Mucosa of rectum (tissue), 2 donors: ENCODE measurements around the gene DAZL.

ENCODE experiments used
- H3K27ac ChIP-seq, 2 donors: one replicate each; pipeline ENCODE4 v1.7.0; 2013; ENCODE audit warnings: inconsistent platforms in 2 of 2, low read depth in 2 of 2, low read length in 2 of 2
- H3K27me3 ChIP-seq, 2 donors: one replicate each; pipeline ENCODE4 v1.7.0; 2013; ENCODE audit warnings: low read length in 2 of 2; ENCODE audit not compliant: control insufficient read depth in 2 of 2, insufficient read depth in 2 of 2
- H3K36me3 ChIP-seq, 2 donors: one replicate each; pipeline ENCODE4 v1.7.0; 2013; ENCODE audit warnings: low read length in 2 of 2; ENCODE audit not compliant: control insufficient read depth in 2 of 2, insufficient read depth in 2 of 2
- H3K4me1 ChIP-seq, 2 donors: one replicate each; pipeline ENCODE4 v1.7.0; 2013; ENCODE audit warnings: low read length in 2 of 2, mild to moderate bottlenecking in 1 of 2; ENCODE audit not compliant: control insufficient read depth in 2 of 2, insufficient read depth in 2 of 2
- H3K4me3 ChIP-seq, 2 donors: one replicate each; pipeline ENCODE4 v1.7.0; 2013; ENCODE audit warnings: low read length in 2 of 2
- H3K9ac ChIP-seq, 2 donors: one replicate each; pipeline ENCODE4 v1.7.0; 2013; ENCODE audit warnings: low read length in 2 of 2, low read depth in 1 of 2, mild to moderate bottlenecking in 1 of 2
- H3K9me3 ChIP-seq, 2 donors: one replicate each; pipeline ENCODE4 v1.7.0; 2013; ENCODE audit warnings: low read length in 2 of 2; ENCODE audit not compliant: control insufficient read depth in 2 of 2
- donor health status: healthy.
- donor health status: Normal muscosa, but diverticular disease.

Gene DAZL

DNA sequence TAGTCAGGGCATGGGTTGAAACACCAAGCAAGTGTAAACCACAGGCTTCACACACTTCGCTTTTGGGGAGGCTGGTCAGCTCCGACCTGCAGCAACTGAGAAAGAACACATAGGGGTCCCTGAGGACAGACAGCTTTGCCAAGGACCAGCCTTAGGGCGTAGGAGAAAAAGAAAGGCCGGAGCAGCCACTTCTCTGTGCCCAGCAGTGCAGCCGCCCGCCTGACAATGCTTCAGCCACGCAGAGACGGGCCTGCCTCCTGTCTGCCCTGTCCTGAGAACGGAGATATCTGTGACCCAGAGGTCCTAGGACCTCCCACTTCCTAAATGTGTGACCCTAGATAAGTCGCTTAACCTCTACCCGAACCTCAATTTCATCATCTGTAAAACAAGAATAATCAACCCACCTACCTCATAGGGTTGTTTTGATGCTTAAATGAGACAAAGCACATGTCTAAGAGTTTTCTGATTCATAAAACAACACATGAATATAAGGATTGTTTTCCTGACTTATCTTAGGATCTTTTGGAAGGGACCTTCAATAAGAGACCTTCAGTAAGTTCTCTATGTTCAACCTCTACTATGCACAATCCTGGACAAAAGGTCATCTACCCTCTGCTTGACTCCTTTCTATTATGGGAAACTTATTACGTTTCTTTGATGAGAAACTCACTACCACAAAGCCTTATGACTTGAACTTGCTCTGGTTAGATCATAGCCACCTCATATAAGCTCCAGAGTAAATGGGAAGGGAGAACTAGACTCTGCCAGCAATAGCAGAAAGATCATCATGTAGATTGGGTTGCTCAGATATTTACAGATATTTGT, 58.8 kb downstream of the DAZL start:
- Histone ChIP-seq H3K27me3 (no peaks in the 10 kb centered on the region), H3K27ac (no peak overlapping the region), H3K9me3 (no peaks in the 10 kb centered on the region), H3K36me3 (no peaks in the 10 kb centered on the region), H3K4me3 (no peak overlapping the region), H3K9ac (no peak overlapping the region), H3K4me1 (no peaks in the 10 kb centered on the region)

DNA sequence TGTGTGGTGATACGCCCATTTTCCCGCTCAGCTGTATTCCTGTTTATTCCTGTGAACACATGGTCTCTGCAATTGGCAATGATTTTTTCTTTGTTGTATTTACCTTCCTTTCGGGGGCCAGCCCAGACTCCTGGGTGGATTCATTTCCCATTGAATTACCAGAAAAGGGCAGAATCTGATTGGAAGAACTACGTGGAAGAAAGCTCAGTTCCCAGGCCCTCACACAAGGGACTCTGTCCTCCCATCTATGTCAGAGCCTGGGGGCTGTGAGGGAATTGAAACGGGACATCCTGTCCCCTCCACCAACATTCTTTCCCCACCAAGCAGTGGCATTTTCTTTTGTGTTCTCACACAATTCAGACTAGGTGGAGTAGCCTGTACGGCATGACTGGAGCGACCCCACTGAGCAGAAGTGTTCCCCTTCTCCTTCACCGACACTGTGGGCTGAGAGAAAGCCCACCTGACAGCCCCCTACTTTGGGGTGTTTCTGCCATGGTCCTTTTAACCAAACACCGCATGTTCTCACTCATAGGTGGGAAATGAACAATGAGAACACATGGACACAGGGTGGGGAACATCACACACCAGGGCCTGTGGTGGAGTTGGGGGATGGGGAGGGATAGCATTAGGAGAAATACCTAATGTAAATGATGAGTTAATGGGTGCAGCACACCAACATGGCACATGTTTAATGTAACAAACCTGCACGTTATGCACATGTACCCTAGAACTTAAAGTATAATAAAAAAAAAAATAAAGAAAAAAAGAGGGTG, 59.6 kb downstream of the DAZL start:
- no peak overlapping the region for H3K9ac ChIP-seq
- H3K27me3 ChIP-seq = no peaks in the 10 kb centered on the region
- no peaks in the 10 kb centered on the region for H3K36me3 ChIP-seq
- no peak overlapping the region for H3K4me3 ChIP-seq
- H3K9me3 ChIP-seq = no peaks in the 10 kb centered on the region
- no peak overlapping the region for H3K27ac ChIP-seq
- H3K4me1 ChIP-seq = no peaks in the 10 kb centered on the region

DNA sequence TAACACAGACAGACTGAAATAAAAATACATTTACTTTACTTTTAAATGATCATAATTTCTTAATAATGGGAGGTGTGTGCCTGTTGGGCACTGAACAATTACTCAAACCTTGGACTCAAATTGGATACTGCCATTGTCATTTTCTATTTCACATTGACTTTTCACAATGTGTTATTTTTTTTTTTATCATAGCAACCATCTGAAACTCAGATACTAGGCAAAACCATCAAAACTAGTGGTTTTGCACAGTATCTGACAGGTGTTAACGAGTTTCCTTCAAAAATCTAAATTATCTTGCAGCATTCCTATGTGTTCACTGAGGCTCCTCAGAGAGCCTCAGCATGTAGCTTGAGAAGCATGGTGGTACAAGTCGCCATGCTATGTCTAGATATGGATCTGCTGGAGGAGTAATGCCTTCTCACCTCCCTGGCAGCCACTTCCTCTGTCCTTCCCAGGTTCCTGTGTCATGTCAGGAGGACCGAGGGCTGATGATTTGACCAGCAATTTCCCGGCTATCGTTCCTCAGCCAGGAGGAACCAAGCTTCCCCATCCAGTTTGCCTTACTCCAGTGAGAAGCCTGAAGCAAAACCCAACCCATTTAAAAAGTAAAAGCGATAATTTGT, 61.9 kb downstream of the DAZL start:
- no peaks in the 10 kb centered on the region for H3K4me1 ChIP-seq
- no peaks in the 10 kb centered on the region for H3K9me3 ChIP-seq
- H3K27me3 ChIP-seq = no peaks in the 10 kb centered on the region
- H3K4me3 ChIP-seq = no peak overlapping the region
- H3K27ac ChIP-seq = no peak overlapping the region
- H3K9ac ChIP-seq = no peak overlapping the region
- H3K36me3 ChIP-seq = no peaks in the 10 kb centered on the region

DNA sequence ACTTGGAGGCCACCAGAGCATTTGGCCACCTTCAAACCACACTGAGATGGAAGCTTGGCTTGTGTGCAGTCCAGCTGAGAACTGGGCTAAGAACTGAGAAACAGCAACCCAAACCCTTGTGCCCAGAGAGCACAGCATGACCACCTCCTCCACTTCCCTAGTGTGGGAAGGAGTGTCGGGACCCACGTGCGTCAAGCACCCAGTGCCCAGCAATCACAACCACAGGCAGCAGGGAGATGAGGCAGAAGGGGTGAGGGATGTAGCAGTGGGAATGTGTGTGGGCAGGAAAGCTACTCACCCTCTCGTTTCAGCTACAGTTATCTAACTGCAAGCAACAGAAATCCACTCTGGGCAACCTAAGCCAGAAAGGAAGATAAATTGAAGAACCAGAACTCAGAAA, 66.7 kb downstream of the DAZL start:
- H3K9me3 ChIP-seq = no peaks in the 10 kb centered on the region
- H3K27ac ChIP-seq = no peak overlapping the region
- no peaks in the 10 kb centered on the region for H3K36me3 ChIP-seq
- H3K4me1 ChIP-seq = no peaks in the 10 kb centered on the region
- H3K27me3 ChIP-seq = no peaks in the 10 kb centered on the region
- H3K9ac ChIP-seq = no peak overlapping the region
- no peak overlapping the region for H3K4me3 ChIP-seq

DNA sequence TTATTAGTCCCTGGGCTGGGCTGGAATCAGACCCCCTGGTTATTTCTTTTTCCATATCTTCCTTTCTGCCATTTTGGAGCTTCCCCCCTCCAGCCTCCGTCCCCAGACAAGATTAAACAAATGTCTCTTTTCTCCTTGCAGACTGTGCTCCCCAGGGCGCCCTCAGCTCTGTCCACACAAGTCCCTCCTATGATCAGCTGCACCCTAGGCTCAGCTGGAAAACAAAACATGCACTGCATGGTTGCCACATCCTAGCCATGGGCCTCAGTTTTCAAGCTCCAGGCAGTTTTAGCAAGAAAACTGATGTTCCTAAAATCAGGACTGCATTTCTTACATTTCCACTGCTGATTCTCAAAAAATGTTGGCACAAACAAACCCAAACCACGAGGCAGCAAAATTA, 68.2 kb downstream of the DAZL start:
- Histone ChIP-seq H3K9ac (no peak overlapping the region), H3K27ac (no peak overlapping the region), H3K4me1 (no peaks in the 10 kb centered on the region), H3K36me3 (no peaks in the 10 kb centered on the region), H3K4me3 (no peak overlapping the region), H3K27me3 (no peaks in the 10 kb centered on the region), H3K9me3 (no peaks in the 10 kb centered on the region)
